K562 (cell line): Measurements from ENCODE around the gene ZNF652. TPM values are rescaled to one million over a fixed set of nuclear protein-coding genes. Genes with fewer than 3 reads are reported as not detected.

ENCODE experiments used
- ARID1B ChIP-seq: fragments of 450-650 bp; IDR thresholded peaks from 2 replicates; pipeline ENCODE4 v1.6.1; 2016; ENCODE audit warnings: antibody characterized with exemption, mild to moderate bottlenecking, inconsistent platforms
- BRCA1 ChIP-seq, 2 experiments: fragments of 450-650 bp in 1 of 2; sonication (generic) in 1 of 2; formaldehyde crosslinking in 1 of 2; IDR thresholded peaks; 2 replicates each; pipeline versions ENCODE4 v1.5.0 to v1.6.1; 2017 to 2020; ENCODE audit warnings: mild to moderate bottlenecking in 1 of 2, missing genetic modification reagents in 1 of 2
- BRD4 ChIP-seq: fragments of 200-600 bp; sonication (generic); IDR thresholded peaks from 2 replicates; pipeline ENCODE4 v1.6.1; 2017; ENCODE audit warnings: inconsistent platforms
- FOS ChIP-seq: IDR thresholded peaks from 3 replicates; pipeline ENCODE4 v1.6.1; 2011; ENCODE audit not compliant: insufficient read length; ENCODE audit errors: extremely low read depth
- FUS ChIP-seq: fragments of 200-400 bp; formaldehyde crosslinking; optimal IDR thresholded peaks from 2 replicates; pipeline ENCODE3; 2017; ENCODE audit warnings: low read depth, low read length
- HDAC1 ChIP-seq, 2 experiments: fragments of 450-650 bp; IDR thresholded peaks; 2 replicates each; pipeline ENCODE4 v1.6.1; 2016 to 2017; ENCODE audit warnings: inconsistent platforms in 1 of 2, mild to moderate bottlenecking in 1 of 2, moderate library complexity in 1 of 2
- HDGF ChIP-seq: fragments of 450-650 bp; IDR thresholded peaks from 2 replicates; pipeline ENCODE4 v1.6.1; 2016
- KDM2B ChIP-seq: fragments of 250-450 bp; sonication (Bioruptor Pico); IDR thresholded peaks from 2 replicates; pipeline ENCODE4 v1.8.0; 2021; ENCODE audit warnings: mild to moderate bottlenecking, moderate library complexity
- L3MBTL2 ChIP-seq: fragments of 450-650 bp; IDR thresholded peaks from 2 replicates; pipeline ENCODE4 v1.6.1; 2016; ENCODE audit warnings: mild to moderate bottlenecking, moderate library complexity
- LARP7 ChIP-seq: fragments of 450-650 bp; IDR thresholded peaks from 2 replicates; pipeline ENCODE4 v1.6.1; 2016
- NR2C1 ChIP-seq, 2 experiments: fragments of 450-650 bp; IDR thresholded peaks; 2 replicates each; pipeline ENCODE4 v1.6.1; 2017; ENCODE audit warnings: mild to moderate bottlenecking in 2 of 2, antibody characterized with exemption in 1 of 2, inconsistent platforms in 1 of 2, missing compliant biosample characterization in 1 of 2, missing genetic modification characterization in 1 of 2
- POLR2G ChIP-seq: fragments of 200-400 bp; formaldehyde crosslinking; IDR thresholded peaks from 2 replicates; pipeline ENCODE4 v1.6.1; 2017; ENCODE audit warnings: low read depth, mild to moderate bottlenecking, antibody characterized with exemption, low read length, moderate library complexity
- RHOXF2B ChIP-seq: fragments of 250-450 bp; sonication (Bioruptor Pico); conservative IDR thresholded peaks from 2 replicates; pipeline ENCODE4 v1.5.1; 2021
- RNF2 ChIP-seq: sonication (generic); IDR thresholded peaks from 2 replicates; pipeline ENCODE4 v1.6.1; 2016
- SMARCB1 ChIP-seq: IDR thresholded peaks from 2 replicates; pipeline ENCODE4 v1.6.1; 2011; ENCODE audit warnings: improper control_type of control experiment, low read depth; ENCODE audit not compliant: insufficient read length
- SP1 ChIP-seq: sonication (generic); formaldehyde crosslinking; IDR thresholded peaks from 2 replicates; pipeline ENCODE4 v1.8.1; 2022; ENCODE audit warnings: mild to moderate bottlenecking, missing genetic modification reagents
- TAF1 ChIP-seq: IDR thresholded peaks from 2 replicates; pipeline ENCODE4 v1.6.1; 2011; ENCODE audit warnings: mild to moderate bottlenecking, low read length, moderate library complexity; ENCODE audit not compliant: insufficient read depth, control insufficient read depth, severe bottlenecking; ENCODE audit errors: extremely low read depth
- ZNF134 ChIP-seq: fragments of 250-450 bp; sonication (Bioruptor Pico); conservative IDR thresholded peaks from 2 replicates; pipeline ENCODE4 v1.4.0; 2020
- ZNF23 ChIP-seq: fragments of 250-450 bp; sonication (Bioruptor Pico); IDR thresholded peaks from 2 replicates; pipeline ENCODE4 v1.4.0; 2020; ENCODE audit warnings: mild to moderate bottlenecking
- ZNF274 ChIP-seq: IDR thresholded peaks from 2 replicates; pipeline ENCODE4 v1.6.1; 2011; ENCODE audit warnings: low read depth, mild to moderate bottlenecking, low read length, moderate library complexity, borderline replicate concordance
- polyA plus RNA-seq, 8 experiments: library from polyadenylated mRNA; depleted of rRNA in 4 of 8; stranded (reverse) in 5 of 8; unstranded in 3 of 8; fragments of >200 nt; fragmentation: Nextera tagmentation in 2 of 8; fragmentation: Illumina TruSeq in 1 of 8; extraction: Ambion mirVana in 2 of 8; extraction: Trizol in 1 of 8; gene quantifications; 2 replicates each; pipeline versions ENCODE4 v1.2.1 to v1.2.3, GENCODE V29; 2011 to 2014; ENCODE audit warnings: inconsistent platforms in 1 of 8, missing spikeins in 1 of 8
- total RNA-seq, 7 experiments: library from RNA; depleted of rRNA in 6 of 7; stranded (reverse); fragments of >200 nt in 6 of 7; fragmentation: Illumina TruSeq in 2 of 7; extraction: Trizol in 2 of 7; gene quantifications; 2 replicates each; pipeline versions ENCODE4 v1.2.1 to v1.2.3, GENCODE V29; 2011 to 2021; ENCODE audit warnings: low replicate concordance in 1 of 7
- TF ChIP-seq, protein P1 (sequence below): IDR thresholded peaks from 2 replicates; pipeline ENCODE4 v1.6.1; 2011; ENCODE audit warnings: borderline replicate concordance, low read depth, mild to moderate bottlenecking, moderate library complexity, low read length; ENCODE audit not compliant: insufficient read depth, poor library complexity, severe bottlenecking
- TF ChIP-seq, protein P2 (sequence below): fragments of 250-450 bp; sonication (Bioruptor Pico); IDR thresholded peaks from 2 replicates; pipeline ENCODE4 v1.8.0; 2022; ENCODE audit warnings: moderate library complexity, mild to moderate bottlenecking, inconsistent platforms
- TF ChIP-seq, protein P3 (sequence below): fragments of 250-450 bp; sonication (Bioruptor Pico); IDR thresholded peaks from 2 replicates; pipeline ENCODE4 v1.5.1; 2021; ENCODE audit warnings: mild to moderate bottlenecking
- TF ChIP-seq, protein P4 (sequence below), 2 experiments: fragments of 250-450 bp in 1 of 2; fragments of 450-650 bp in 1 of 2; sonication (Bioruptor Pico) in 1 of 2; IDR thresholded peaks; 2 replicates each; pipeline versions ENCODE4 v1.6.1 to v1.8.0; 2016 to 2021; ENCODE audit warnings: mild to moderate bottlenecking in 2 of 2, moderate library complexity in 2 of 2, missing compliant biosample characterization in 1 of 2, missing genetic modification characterization in 1 of 2

ZNF652 gene
- total and polyA plus RNA-seq, 9 of the 15 experiments (the other 6 are each of a cell fraction or from before 2014, with no cell fraction given), result 5.1 to 15.5 (median 7.8) TPM

DNA sequence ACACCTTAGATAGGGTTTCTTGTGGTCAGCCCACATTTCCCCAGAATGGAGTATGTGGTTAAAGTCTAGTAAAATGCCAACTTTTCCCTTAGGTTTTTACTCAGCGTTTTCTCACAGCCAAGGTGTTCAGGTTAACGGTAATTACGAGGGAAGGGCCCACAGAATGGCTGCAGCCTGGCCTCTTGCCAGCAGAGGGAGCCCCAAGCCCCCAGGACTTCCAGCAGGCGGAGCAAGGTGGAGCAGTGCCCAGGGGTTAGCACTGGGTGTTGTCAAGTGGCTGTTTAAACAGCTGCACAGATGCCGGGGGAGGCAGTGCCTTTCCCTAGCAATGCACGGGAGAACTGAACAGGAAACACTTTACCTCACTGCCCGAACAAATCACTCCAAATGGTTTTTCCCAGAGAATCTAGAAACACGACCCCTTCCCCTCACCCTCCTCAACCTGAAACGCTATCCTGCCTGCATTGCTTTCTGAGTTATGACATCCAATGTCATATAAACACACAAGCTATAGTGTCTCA, 46.0 kb upstream of the ZNF652 start (continued):
- TF ChIP-seq, protein P1, sequence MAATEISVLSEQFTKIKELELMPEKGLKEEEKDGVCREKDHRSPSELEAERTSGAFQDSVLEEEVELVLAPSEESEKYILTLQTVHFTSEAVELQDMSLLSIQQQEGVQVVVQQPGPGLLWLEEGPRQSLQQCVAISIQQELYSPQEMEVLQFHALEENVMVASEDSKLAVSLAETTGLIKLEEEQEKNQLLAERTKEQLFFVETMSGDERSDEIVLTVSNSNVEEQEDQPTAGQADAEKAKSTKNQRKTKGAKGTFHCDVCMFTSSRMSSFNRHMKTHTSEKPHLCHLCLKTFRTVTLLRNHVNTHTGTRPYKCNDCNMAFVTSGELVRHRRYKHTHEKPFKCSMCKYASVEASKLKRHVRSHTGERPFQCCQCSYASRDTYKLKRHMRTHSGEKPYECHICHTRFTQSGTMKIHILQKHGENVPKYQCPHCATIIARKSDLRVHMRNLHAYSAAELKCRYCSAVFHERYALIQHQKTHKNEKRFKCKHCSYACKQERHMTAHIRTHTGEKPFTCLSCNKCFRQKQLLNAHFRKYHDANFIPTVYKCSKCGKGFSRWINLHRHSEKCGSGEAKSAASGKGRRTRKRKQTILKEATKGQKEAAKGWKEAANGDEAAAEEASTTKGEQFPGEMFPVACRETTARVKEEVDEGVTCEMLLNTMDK, result peak; percentile 36
- TF ChIP-seq ARID1B, result no peak
- no peak for TF ChIP-seq HDAC1 (IDR thresholded peaks at IDR 0.05)
- no peak for TF ChIP-seq ZNF134 (CRISPR knock-in tag)
- no peak for TF ChIP-seq NR2C1 (IDR thresholded peaks at IDR 0.05)
- no peak for TF ChIP-seq NR2C1 (tag; IDR thresholded peaks at IDR 0.05)
- no peak for TF ChIP-seq HDGF
- no peak for TF ChIP-seq FOS
- no peak for TF ChIP-seq TAF1
- no peak for TF ChIP-seq LARP7
- TF ChIP-seq ZNF23 (CRISPR knock-in tag), result no peak
- TF ChIP-seq RHOXF2B, result no peak
- TF ChIP-seq, protein P2, sequence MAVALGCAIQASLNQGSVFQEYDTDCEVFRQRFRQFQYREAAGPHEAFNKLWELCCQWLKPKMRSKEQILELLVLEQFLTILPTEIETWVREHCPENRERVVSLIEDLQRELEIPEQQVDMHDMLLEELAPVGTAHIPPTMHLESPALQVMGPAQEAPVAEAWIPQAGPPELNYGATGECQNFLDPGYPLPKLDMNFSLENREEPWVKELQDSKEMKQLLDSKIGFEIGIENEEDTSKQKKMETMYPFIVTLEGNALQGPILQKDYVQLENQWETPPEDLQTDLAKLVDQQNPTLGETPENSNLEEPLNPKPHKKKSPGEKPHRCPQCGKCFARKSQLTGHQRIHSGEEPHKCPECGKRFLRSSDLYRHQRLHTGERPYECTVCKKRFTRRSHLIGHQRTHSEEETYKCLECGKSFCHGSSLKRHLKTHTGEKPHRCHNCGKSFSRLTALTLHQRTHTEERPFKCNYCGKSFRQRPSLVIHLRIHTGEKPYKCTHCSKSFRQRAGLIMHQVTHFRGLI, result no peak
- TF ChIP-seq RNF2, result no peak
- TF ChIP-seq, protein P3, sequence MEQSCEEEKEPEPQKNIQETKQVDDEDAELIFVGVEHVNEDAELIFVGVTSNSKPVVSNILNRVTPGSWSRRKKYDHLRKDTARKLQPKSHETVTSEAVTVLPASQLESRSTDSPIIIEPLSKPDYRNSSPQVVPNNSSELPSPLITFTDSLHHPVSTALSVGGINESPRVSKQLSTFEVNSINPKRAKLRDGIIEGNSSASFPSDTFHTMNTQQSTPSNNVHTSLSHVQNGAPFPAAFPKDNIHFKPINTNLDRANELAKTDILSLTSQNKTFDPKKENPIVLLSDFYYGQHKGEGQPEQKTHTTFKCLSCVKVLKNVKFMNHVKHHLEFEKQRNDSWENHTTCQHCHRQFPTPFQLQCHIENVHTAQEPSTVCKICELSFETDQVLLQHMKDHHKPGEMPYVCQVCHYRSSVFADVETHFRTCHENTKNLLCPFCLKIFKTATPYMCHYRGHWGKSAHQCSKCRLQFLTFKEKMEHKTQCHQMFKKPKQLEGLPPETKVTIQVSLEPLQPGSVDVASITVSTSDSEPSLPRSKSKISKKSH, result no peak
- no peak for TF ChIP-seq ZNF274
- TF ChIP-seq BRCA1 (IDR thresholded peaks at IDR 0.05), result no peak
- no peak for TF ChIP-seq BRCA1 (CRISPR knock-in tag; IDR thresholded peaks at IDR 0.05)
- TF ChIP-seq SP1 (CRISPR knock-in tag), result no peak
- TF ChIP-seq KDM2B (CRISPR knock-in tag), result no peak
- no peak for TF ChIP-seq L3MBTL2
- no peak for TF ChIP-seq SMARCB1
- TF ChIP-seq, protein P4, sequence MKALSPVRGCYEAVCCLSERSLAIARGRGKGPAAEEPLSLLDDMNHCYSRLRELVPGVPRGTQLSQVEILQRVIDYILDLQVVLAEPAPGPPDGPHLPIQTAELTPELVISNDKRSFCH (CRISPR knock-in tag; IDR thresholded peaks at IDR 0.05), result no peak
- TF ChIP-seq, protein P4 (tag; IDR thresholded peaks at IDR 0.05), result no peak
- TF ChIP-seq FUS, result no peak
- no peak for TF ChIP-seq POLR2G
- no peak for TF ChIP-seq BRD4
